GM12873 (cell line): ENCODE results near the gene CENPB.

ENCODE experiments used
- CTCF ChIP-seq: IDR thresholded peaks from 2 replicates; pipeline ENCODE4 v1.5.1; 2012; ENCODE audit warnings: low read depth, mild to moderate bottlenecking, moderate library complexity, low read length, control low read depth; ENCODE audit not compliant: insufficient read depth; ENCODE audit errors: missing control alignments

Gene CENPB

GRCh38 chr20:3747471-3747870, 39.1 kb downstream of the CENPB start:
- no peak for TF ChIP-seq CTCF

GRCh38 chr20:3745686-3746173, 40.8 kb downstream of the CENPB start:
- TF ChIP-seq CTCF, result no peak

GRCh38 chr20:3744806-3745685, 41.5 kb downstream of the CENPB start:
- TF ChIP-seq CTCF, result no peak

GRCh38 chr20:3744037-3744436, 42.5 kb downstream of the CENPB start:
- TF ChIP-seq CTCF, result no peak

GRCh38 chr20:3743251-3743650, 43.3 kb downstream of the CENPB start:
- no peak for TF ChIP-seq CTCF

- no peak for TF ChIP-seq CTCF
Observed at GRCh38 chr20:3741836-3742458, 44.6 kb downstream of the CENPB start.

- no peak for TF ChIP-seq CTCF
Observed at GRCh38 chr20:3740615-3741301, 45.8 kb downstream of the CENPB start.
